Upper lobe of right lung (tissue), 1 donor: ENCODE data around the gene SRA1. TPM values are rescaled to one million over a fixed set of nuclear protein-coding genes. Genes with fewer than 3 reads are reported as not detected.
"Not testable (repeated sequence)": the region's sequence is repeated elsewhere in the genome, so short reads cannot be mapped to it uniquely, and the experiment has no call there.

Source experiments
- ATAC-seq: fragments of 200-7000 bp; cut with Tn5 transposase; one replicate; pipeline ENCODE4 v1.9.1; 2020; ENCODE audit warnings: mild to moderate bottlenecking, moderate library complexity
- DNase-seq: peaks from one replicate; pipeline ENCODE4 v3.0.0-alpha.2; 2020
- H3K27ac ChIP-seq: fragments of 200-600 bp; one replicate; pipeline ENCODE4 v1.8.0; 2022
- H3K27me3 ChIP-seq: fragments of 200-600 bp; one replicate; pipeline ENCODE4 v1.8.0; 2022; ENCODE audit warnings: mild to moderate bottlenecking
- H3K36me3 ChIP-seq: fragments of 200-600 bp; one replicate; pipeline ENCODE4 v1.8.0; 2022
- H3K4me1 ChIP-seq: fragments of 200-600 bp; one replicate; pipeline ENCODE4 v1.8.0; 2022
- H3K4me3 ChIP-seq: fragments of 200-600 bp; one replicate; pipeline ENCODE4 v1.8.0; 2022; ENCODE audit warnings: mild to moderate bottlenecking
- H3K9me3 ChIP-seq: fragments of 200-600 bp; one replicate; pipeline ENCODE4 v1.8.0; 2022
- intact Hi-C: fragments of 100-400 bp; cut with DNase I; formaldehyde crosslinking; loops from one replicate; pipeline ENCODE4 v1.11.0; 2022
- long read RNA-seq: library from polyadenylated mRNA; unstranded; transcript quantifications from one replicate; pipeline ENCODE4 v2.0.0, GENCODE V29; 2021
- total RNA-seq: library from RNA; stranded (reverse); fragmentation: NEBNext Ultra II Directional; extraction: Animal tissue kit (Norgen Biotek cat#: 25700); gene quantifications from one replicate; pipeline ENCODE4 v1.2.1, GENCODE V29; 2021
- TF ChIP-seq, protein P1 (sequence below): fragments of 200-600 bp; IDR thresholded peaks from one replicate; pipeline ENCODE4 v1.8.0; 2022; ENCODE audit warnings: antibody characterized with exemption
- donor health status: DM: no; HTN: yes; CAD: no; lungs with severe emphysema.

Gene SRA1
- 19.4 TPM for total RNA-seq
- long read RNA-seq, transcript SRA1-205 (4 exons, 1,466 nt): minor isoform, 5 of 43 reads
- long read RNA-seq, transcript SRA1-201 (5 exons, 2,107 nt): major isoform, 33 of 43 reads
- long read RNA-seq, partial matches to known transcripts: 0 of 43 reads
- long read RNA-seq, other reads (novel, unspliced or antisense): 2 of 43 reads

DNA sequence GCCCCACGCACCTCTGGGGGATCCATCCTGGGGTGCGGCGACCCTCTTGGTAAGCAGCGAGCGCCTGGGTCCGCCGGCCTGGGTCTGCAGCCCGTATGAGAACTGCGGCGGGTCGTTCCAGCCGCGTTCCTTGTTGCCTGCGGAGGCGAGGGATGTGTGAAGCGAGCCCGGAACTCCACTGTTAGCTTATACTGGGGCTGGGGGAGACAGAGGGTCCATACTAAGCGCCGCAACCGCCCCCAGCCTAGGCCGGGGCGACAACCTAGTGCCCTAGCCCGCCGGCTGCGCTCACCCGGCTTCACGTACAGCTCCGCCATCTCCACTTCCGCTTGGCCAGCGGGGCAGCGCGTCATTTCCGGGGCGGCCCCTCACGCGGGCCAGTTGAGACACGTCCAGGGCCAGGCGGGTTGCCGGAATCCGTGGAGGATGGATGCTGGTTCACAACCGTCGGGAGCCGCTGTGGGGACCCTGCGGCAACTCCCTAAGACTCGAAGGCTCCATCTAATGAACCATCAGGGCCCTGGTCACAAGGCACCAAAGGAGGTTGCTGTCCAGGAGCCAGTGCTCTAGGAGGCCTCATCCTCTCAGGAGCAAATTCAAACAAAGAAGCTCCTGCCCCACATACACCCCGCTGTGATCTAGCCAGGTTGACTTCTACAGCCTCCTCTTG lies at the start of gene SRA1:
Gene SRA1 (minus strand): TSS at position 338 of the 670 bp plus-strand sequence. CDS start 21 bp downstream, at position 317.
- Histone ChIP-seq H3K4me3 (peak within 1 kb of the TSS; percentile 86), H3K4me1 (peaks cover 24% of the 10 kb centered on the region), H3K9me3 (no peaks in the 10 kb centered on the region), H3K27ac (peak within 1 kb of the TSS; percentile 95), H3K36me3 (peaks cover 22% of the 10 kb centered on the region), H3K27me3 (no peaks in the 10 kb centered on the region)
- DNase-seq: peak; percentile 97
- intact Hi-C loops: no loop called here
- TF ChIP-seq, protein P1, sequence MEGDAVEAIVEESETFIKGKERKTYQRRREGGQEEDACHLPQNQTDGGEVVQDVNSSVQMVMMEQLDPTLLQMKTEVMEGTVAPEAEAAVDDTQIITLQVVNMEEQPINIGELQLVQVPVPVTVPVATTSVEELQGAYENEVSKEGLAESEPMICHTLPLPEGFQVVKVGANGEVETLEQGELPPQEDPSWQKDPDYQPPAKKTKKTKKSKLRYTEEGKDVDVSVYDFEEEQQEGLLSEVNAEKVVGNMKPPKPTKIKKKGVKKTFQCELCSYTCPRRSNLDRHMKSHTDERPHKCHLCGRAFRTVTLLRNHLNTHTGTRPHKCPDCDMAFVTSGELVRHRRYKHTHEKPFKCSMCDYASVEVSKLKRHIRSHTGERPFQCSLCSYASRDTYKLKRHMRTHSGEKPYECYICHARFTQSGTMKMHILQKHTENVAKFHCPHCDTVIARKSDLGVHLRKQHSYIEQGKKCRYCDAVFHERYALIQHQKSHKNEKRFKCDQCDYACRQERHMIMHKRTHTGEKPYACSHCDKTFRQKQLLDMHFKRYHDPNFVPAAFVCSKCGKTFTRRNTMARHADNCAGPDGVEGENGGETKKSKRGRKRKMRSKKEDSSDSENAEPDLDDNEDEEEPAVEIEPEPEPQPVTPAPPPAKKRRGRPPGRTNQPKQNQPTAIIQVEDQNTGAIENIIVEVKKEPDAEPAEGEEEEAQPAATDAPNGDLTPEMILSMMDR: no peak
- ATAC-seq: peak; percentile 97

DNA sequence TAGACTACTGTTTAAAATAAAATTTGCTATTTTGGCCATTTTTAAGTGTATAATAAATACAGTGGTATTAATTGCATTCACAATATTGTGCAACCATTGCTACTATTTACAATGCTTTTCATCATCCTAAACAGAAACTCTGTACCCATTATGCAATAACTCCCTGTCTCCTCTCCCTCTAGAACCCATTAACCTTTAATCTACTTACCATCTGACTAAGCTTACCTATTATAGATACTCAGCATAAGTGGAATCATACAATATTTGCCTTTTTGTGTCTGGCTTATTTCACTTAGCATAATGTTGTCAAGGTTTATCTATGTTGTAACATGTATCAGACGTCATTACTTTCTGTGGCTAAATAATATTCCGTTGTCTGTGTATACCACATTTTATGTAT lies 49.8 kb upstream of the SRA1 start:
- no peaks in the 10 kb centered on the region for H3K27me3 ChIP-seq

DNA sequence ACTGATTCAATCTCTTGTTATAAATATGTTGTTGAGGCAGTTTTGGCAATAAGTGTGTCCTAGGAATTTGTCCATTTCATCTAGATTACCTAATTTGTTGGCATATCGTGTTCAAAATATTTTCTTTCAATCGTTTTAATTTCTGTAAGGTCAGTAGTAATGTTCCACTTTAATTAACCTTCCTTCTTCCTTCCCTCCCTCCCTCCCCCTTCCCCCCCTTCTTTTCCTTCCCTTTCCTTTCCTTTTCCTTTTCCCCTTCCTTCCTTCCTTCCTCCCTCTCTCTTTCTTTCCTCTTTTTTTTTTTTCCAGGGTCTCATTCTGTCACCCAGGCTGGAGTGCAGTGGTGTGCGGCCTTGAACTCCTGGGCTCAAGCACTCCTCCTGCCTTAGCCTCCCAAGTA lies 48.6 kb upstream of the SRA1 start:
- DNase-seq: no peak
- Histone ChIP-seq H3K36me3 (no peaks in the 10 kb centered on the region), H3K27ac (no peak overlapping the region), H3K9me3 (no peaks in the 10 kb centered on the region), H3K4me3 (no peak overlapping the region), H3K4me1 (peaks cover 9% of the 10 kb centered on the region), H3K27me3 (no peaks in the 10 kb centered on the region)
- TF ChIP-seq, protein P1: no peak
- ATAC-seq: no peak
- intact Hi-C loops: no loop called here

More for the DNA sequence above, 49.8 kb upstream of the SRA1 start:
- TF ChIP-seq, protein P1: no peak
- intact Hi-C loops: no loop called here
- peaks cover 18% of the 10 kb centered on the region for H3K4me1 ChIP-seq
- H3K36me3 ChIP-seq: no peaks in the 10 kb centered on the region
- H3K27ac ChIP-seq: no peak overlapping the region
- no peak overlapping the region for H3K4me3 ChIP-seq
- ATAC-seq: peak; percentile 7
- H3K9me3 ChIP-seq: no peaks in the 10 kb centered on the region
- no peak for DNase-seq

DNA sequence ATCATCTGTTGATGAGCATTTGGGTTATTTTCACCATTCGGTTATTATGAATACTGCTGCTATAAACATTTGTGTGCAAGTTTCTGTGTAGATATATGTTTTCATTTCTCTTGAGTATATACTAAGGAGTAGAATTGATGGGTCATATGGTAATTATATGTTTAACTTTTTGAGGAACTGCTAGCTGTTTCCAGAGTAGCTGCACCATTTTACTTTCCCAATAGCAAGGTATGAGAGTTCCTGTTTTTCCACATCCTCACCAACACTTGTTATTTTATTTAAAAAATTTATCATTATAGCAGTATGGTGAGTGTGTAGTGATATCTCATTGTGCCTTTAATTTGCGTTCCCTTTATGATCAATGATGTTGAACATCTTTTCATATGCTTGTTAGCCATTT lies 46.5 kb upstream of the SRA1 start:
- H3K27me3 ChIP-seq: no peaks in the 10 kb centered on the region
- no peaks in the 10 kb centered on the region for H3K36me3 ChIP-seq
- TF ChIP-seq, protein P1: no peak
- intact Hi-C loops: no loop called here
- H3K4me1 ChIP-seq: no peaks in the 10 kb centered on the region
- DNase-seq: no peak
- ATAC-seq: no peak
- no peak overlapping the region for H3K4me3 ChIP-seq
- H3K27ac ChIP-seq: no peak overlapping the region
- H3K9me3 ChIP-seq: no peaks in the 10 kb centered on the region

DNA sequence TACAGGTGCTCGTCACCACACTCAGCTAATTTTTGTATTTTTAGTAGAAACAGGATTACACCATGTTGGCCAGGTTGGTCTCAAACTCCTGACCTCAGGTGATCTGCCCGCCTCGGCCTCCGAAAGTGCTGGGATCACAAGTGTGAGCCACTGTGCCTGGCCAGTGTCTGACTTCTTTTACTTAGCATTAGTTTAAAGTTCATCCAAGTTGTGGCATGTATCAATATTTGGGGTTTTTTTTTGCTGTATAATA lies 46.1 kb upstream of the SRA1 start:
- H3K9me3 ChIP-seq, H3K27me3 ChIP-seq, ATAC-seq, intact Hi-C loops, DNase-seq, H3K36me3 ChIP-seq, H3K4me3 ChIP-seq, H3K4me1 ChIP-seq: not testable (repeated sequence)
- H3K27ac ChIP-seq: peak overlapping the region; percentile 6

DNA sequence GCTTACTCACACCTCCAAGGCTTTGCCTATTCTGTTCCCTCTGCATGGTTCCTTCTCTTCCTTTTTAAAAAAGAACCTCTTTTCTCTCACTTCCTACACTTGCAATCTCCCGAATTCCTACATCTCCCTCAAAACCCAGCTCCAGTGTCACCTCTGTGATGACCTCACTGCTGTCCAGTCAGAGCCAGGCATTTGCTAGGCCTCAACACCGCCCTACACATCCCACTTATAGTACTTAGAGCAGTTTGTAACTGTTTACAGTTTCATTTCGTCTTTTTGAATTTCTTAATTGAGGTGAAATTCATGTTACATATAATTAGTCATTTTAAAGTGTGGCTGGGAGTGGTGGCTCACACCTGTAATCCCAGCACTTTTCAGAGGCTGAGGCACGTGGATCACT lies 44.9 kb upstream of the SRA1 start:
- no peak overlapping the region for H3K4me3 ChIP-seq
- intact Hi-C loops: no loop called here
- H3K4me1 ChIP-seq: no peaks in the 10 kb centered on the region
- no peaks in the 10 kb centered on the region for H3K27me3 ChIP-seq
- H3K9me3 ChIP-seq: no peaks in the 10 kb centered on the region
- peak; percentile 89 for ATAC-seq
- DNase-seq: no peak
- H3K27ac ChIP-seq: peak overlapping the region; percentile 44
- no peaks in the 10 kb centered on the region for H3K36me3 ChIP-seq
- TF ChIP-seq, protein P1: no peak
